HG02763 (cell line): ENCODE measurements around the gene CROCC2.

Source experiments
- ATAC-seq: cut with Tn5 transposase; IDR thresholded peaks from one replicate; pipeline ENCODE4 v1.9.1; 2021; ENCODE audit warnings: mild to moderate bottlenecking, moderate library complexity; ENCODE audit not compliant: unreplicated experiment

Gene CROCC2

GRCh38 chr2:240875228-240876034 is 30.7 kb upstream of the CROCC2 start:
- no peak for ATAC-seq

DNA sequence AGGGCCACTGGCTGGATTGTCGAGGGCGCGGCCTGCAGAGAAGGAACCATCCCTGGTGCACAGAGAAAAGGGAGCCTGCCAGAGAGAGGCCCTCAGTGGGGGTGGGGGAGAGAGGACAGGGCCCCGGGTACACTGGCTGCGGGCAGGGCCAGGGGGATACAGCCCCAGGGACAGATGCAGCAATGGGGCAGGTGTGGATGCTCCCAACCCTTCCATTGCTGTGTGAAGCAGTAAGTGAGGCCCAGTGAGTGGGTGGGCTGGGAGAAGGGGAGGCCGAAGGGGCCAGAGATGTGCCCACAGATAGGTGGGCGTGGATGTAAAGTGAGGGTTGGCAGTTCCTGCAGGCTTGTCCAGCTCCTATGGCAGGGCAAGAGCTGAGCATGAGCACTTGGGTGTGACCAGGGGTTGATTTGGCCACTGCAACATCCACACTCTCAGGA is 30.1 kb upstream of the CROCC2 start:
- no peak for ATAC-seq

DNA sequence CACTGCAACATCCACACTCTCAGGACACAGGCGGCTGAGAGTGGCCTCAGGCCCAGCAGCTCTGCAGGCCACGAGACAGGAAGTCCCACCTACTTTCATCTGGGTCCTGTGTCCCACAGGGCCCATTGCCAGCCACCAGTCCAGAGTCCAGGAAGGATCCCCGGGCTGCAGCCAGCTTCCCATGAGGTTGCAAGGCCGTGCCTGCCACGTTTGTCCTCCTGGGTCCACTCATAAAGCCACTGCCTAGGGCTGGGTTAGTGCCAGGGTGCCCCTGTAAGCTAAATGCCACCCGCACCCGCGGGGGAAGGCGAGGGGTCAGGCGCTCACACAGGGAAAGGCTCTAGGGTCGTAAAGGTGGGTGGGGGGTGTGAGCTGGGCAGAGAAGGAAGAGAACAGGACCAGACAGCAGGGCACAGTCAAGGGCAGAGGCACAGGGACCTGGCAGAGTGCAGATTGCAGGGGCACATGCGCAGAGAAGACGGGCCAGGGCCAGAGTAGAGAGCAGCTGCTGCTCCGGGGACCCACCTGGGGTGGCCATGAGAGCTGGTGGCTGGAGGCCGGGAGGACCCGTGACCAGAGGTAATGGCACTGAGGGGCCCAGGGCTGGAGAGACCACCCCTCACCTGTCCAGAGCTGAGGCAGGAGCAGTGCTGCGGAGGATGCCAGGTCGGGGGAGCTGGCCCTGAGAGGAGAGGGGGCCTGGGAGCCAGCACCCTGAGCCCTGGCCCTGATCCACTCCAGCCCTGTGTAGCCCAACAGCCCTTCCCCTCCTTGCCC is 29.5 kb upstream of the CROCC2 start:
- ATAC-seq: no peak

DNA sequence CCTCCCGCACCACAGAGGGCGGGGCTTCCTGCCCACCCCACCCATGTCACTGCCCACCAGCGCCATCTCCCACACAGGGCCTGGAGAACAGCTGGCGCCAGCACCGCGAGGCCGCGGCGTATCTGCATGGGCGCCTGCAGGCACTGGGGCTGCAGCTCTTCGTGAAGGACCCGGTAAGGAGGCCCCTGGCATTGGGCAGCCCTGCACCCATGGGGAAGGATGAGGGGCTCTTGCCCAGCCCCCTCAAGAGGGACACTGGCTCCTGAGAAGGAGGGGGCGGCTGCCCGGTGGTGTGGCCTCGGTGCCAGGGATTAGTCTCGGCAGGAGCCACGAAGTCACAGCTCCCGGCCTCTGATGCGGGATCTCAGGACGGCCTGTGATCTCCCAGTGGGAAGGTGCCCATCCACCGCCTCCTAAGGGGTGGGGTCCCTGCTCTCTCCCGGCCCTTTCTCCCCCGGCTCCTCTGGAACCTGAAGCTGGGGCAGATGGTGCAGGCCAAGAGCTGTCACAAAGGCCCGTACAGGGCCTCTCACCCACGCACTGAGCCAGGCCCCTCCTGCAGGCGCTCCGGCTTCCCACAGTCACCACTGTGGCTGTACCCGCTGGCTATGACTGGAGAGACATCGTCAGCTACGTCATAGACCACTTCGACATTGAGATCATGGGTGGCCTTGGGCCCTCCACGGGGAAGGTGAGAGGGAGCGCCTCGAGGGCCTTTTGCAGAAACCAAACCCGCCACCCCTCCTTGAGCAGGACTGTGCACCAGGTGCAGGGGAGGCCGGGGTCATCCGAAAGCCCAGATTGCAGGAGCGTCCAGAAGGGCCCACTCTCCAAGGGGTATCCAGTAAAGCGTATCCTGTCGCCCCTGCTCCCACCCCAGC is 28.4 kb upstream of the CROCC2 start:
- no peak for ATAC-seq

- ATAC-seq: no peak
Measured at GRCh38 chr2:240878341-240878936, 27.7 kb upstream of the CROCC2 start.

DNA sequence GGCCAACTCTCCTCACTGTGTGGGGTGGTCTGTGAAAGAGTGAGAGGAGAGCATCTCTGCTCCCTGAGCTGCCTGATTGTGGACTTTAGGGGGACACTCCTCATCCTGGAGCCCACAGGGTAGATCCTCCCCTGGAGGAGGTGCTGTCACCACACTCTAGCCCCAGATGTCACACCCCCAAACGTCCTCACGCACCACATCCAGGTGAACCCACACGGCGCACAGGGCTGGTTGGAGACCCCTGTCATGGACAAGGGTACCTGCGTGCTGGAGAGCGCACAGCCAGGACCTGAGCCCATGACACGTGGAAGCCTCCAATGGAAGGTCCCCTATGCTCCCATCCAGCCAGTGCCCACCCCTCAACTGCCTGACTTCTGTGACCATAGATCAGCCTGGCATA is 27.0 kb upstream of the CROCC2 start:
- ATAC-seq: no peak

DNA sequence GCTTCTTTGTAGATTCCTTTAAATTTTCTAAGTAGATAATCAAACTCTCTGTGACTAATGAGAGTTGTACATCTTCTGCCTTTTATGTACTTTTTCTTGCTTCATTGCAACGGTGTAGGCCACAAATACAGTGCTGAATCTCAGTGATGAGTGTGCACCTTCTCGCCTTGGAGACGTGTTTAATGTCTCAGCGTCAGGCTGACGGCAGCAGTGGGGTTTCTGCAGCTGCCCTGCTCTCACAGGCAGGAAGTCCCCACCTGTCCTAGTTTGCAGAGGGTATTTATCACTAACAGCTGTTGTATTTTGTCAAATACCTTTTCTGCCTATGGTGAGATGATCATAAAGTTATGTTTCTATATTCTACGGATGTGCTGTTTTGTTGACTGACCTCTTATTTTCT is 24.2 kb upstream of the CROCC2 start:
- no peak for ATAC-seq

GRCh38 chr2:240884221-240884620 is 21.9 kb upstream of the CROCC2 start:
- ATAC-seq: no peak

DNA sequence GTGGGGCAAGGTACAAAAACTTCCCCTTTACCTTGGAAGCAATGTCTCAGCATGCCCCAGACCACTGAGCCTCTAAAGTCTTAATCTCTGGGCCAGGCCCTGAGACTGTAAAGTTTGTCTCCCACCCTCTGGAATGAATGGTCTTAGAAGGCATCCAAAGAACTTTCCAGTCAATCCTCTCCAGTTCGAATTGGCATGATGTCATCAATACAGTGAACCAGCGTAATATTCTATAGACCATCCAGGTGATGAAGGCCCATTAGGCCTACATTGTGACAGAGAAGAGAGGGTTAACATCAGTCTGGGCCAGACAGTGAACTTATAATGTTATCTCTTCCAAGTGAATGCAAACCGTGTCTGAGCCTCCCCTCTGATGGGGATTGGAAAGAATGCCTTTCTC is 21.4 kb upstream of the CROCC2 start:
- no peak for ATAC-seq

- no peak for ATAC-seq
Measured at GRCh38 chr2:240885566-240885965, 20.6 kb upstream of the CROCC2 start.

DNA sequence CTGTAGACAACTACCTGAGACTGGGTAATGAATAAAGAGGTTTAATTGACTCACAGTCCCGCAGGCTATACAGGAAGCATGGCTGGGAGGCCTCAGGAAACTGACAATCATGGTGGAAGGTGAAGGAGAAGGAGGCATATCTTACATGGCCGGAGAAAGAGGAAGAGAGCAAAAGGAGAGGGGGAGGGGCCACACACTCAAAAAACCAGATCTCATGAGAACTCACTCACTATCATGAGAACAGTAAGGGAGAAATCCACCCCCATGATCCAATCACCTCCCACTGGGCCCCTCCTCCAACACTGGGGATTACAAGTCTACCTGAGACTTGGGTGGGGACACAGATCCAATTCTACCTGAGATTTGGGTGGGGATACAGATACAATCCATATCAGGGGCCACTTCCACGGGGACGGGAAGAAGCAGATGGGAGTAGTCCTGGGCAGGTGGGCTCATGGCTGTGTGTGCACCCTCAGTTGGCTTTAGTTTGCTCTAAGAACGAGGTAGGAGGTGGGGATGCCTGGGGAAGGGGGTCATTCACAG is 20.0 kb upstream of the CROCC2 start:
- ATAC-seq: no peak

- no peak for ATAC-seq
Measured at GRCh38 chr2:240886678-240887609, 19.2 kb upstream of the CROCC2 start.

DNA sequence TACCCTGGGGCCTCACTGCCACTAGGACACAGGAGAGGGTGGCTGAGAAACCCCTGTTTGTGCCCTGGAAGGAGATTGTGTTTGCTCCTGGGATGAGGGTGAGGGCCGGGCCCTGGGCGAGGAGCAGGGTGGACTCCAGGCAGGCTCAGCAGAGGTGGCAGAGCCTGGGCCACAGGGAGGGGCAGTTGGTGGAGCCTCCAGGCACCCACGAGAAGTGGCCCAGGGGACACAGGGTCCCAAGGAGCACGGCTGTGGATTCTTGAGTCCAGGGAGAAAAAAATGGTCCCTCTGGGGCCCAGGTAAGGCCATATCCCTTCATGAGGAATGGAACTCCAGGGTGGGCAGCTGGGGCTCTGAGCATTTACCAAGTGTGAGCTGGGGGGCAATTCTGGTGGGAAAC is 18.5 kb upstream of the CROCC2 start:
- ATAC-seq: no peak

DNA sequence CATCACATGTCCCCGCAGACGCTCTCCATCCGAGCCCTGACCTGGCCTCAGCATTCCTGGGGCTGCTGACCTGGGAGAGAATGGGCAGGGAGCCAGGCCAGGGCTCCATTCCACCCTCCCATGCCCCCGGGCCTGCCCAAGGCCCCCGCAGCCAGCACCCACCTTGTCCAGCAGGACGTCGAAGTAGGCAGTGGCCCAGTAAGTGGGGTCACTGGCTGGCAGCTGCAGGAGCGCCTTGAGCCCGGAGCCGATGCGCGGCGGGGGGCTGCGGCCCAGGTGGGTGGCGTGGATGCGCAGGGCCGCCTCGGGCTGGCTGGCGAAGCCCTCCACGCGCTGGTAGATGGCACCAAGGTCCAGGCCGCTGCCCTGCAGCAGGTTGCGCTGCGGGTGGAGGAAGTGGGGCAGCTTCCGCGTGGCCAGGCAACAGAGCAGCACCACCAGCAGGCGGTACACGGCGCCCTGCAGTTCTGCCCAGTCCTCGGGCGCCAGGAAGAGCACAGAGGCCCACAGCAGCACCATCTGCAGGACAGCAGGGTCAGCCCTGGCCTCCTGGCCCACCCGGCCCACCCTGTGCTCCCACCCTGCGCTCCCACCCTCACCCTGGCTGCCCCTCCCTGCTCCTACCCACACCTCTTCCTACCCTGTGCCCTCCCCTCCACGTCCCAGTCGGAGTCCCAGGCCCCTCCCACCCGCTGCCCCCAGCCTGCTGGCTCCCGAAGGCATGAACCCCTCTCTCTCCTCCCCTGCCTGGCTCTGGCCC is 17.8 kb upstream of the CROCC2 start:
- no peak for ATAC-seq

- ATAC-seq: no peak
Measured at GRCh38 chr2:240888890-240889573, 17.1 kb upstream of the CROCC2 start.

DNA sequence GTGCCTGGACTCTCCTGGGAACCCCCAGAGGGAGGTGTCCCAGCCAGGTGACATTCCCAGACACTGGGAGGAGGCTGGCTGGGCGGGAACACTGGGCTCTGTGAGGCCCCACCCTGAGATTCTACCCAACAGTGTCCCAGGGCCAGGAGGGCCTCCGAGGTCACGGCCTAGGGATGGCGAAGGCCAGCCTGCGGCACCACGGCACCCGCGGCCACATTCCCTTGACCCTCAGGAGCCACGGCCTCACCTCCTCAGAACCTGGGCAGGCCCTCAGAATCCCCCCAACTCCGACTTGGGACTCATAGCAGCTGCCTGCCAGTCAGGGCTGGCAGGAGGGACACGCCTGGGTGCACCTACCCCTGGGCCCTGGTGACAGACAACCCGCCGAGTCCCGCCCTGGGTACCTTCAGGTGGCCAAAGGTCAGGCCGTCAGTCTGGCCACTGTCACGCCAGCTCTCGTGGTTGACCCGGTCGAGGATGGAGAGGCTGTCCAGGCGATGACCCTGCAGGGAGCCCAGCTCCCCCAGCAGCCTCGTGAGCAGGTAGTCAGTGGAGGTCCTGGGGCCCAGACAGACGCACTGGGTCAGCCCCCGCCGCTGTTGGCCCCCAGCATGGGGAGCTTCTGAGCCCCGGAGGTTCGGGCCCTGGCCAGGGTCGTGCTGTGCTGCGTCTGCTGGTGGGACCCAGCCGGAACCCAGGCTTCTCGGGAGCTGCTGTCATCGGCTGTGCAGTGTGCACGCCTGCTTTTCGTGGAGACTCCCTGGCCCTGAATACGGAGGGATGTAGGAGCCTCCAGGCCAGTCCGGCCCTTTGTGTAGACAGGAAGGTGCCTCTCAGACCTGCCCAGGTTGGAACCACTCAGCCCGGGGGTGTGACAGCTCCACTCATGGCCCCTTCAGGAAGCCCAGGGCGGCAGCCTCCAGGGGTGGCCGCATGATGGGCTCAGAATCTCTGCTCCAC is 16.3 kb upstream of the CROCC2 start:
- no peak for ATAC-seq

GRCh38 chr2:240890691-240891090 is 15.4 kb upstream of the CROCC2 start:
- no peak for ATAC-seq
